B cell (primary cell): ENCODE measurements around the gene RAD9A. TPM values are rescaled to one million over a fixed set of nuclear protein-coding genes. Genes with fewer than 3 reads are reported as not detected.

Source experiments
- ATAC-seq: fragments of 200-7000 bp; cut with Tn5 transposase; one replicate; pipeline ENCODE4 v1.10.0; 2021; ENCODE audit warnings: low read depth, mild to moderate bottlenecking, moderate number of reproducible peaks, moderate library complexity
- CTCF ChIA-PET: fragments of 350-600 bp; sonication (Branson Sonifier 250); formaldehyde crosslinking; loops from one replicate; lab custom pipeline; 2021; ENCODE audit warnings: antibody characterized with exemption, inconsistent platforms; lab: Charles Lee
- POLR2A ChIA-PET: fragments of 350-600 bp; sonication (Branson Sonifier 250); formaldehyde crosslinking; loops from one replicate; lab custom pipeline; 2021; ENCODE audit warnings: antibody characterized with exemption; lab: Charles Lee
- DNase-seq: peaks from one replicate; pipeline ENCODE4 v3.0.0; 2013
- H2AFZ ChIP-seq: 2 replicates; pipeline ENCODE4 v1.6.1; 2012; ENCODE audit warnings: mild to moderate bottlenecking, low read depth, low read length; ENCODE audit not compliant: insufficient read depth, poor library complexity, severe bottlenecking
- H3K27ac ChIP-seq, 2 donors: 1 replicate in 1 of 2; 2 replicates in 1 of 2; pipeline ENCODE4 v1.5.1; 2012 to 2013; ENCODE audit warnings: low read length in 2 of 2, mild to moderate bottlenecking in 2 of 2, moderate library complexity in 1 of 2
- H3K27me3 ChIP-seq, 4 experiments: fragments of 200-600 bp in 1 of 4; sonication (generic) in 1 of 4; replicated peaks in 1 of 4; 1 replicate in 2 of 4; 2 replicates in 2 of 4; pipeline versions ENCODE4 v1.6.1 to v1.7.0; 2013 to 2016; ENCODE audit warnings: low read length in 3 of 4, mild to moderate bottlenecking in 2 of 4, mixed read lengths in 1 of 4, moderate library complexity in 1 of 4; ENCODE audit not compliant: insufficient read depth in 4 of 4, control insufficient read depth in 3 of 4; ENCODE audit errors: control extremely low read depth in 1 of 4
- H3K36me3 ChIP-seq, 2 experiments: replicated peaks in 1 of 2; 1 replicate in 1 of 2; 2 replicates in 1 of 2; pipeline versions ENCODE4 v1.6.1 to v1.7.1; 2013; ENCODE audit warnings: low read length in 1 of 2; ENCODE audit not compliant: insufficient read depth in 2 of 2, control insufficient read depth in 1 of 2; ENCODE audit errors: control extremely low read depth in 1 of 2, extremely low read depth in 1 of 2
- H3K4me1 ChIP-seq, 2 donors: fragments of 200-600 bp in 1 of 2; sonication (generic) in 1 of 2; 1 replicate in 1 of 2; 2 replicates in 1 of 2; pipeline versions ENCODE4 v1.5.1 to v1.6.1; 2013 to 2017; ENCODE audit warnings: low read length in 2 of 2; ENCODE audit not compliant: control insufficient read depth in 2 of 2, insufficient read depth in 2 of 2
- H3K4me2 ChIP-seq: replicated peaks from 2 replicates; pipeline ENCODE3; 2012; ENCODE audit warnings: mild to moderate bottlenecking, low read depth, low read length; ENCODE audit not compliant: poor library complexity, severe bottlenecking
- H3K4me3 ChIP-seq, 5 experiments: fragments of 200-600 bp in 1 of 5; sonication (generic) in 1 of 5; 1 replicate in 3 of 5; 2 replicates in 2 of 5; pipeline versions ENCODE4 v1.5.1 to v1.7.0; 2011 to 2016; ENCODE audit warnings: low read length in 4 of 5, mild to moderate bottlenecking in 4 of 5, low read depth in 2 of 5, control low read depth in 1 of 5, moderate library complexity in 1 of 5; ENCODE audit not compliant: insufficient read depth in 1 of 5; ENCODE audit errors: control extremely low read depth in 1 of 5, extremely low read depth in 1 of 5
- H3K79me2 ChIP-seq: fragments of 200-600 bp; sonication (generic); one replicate; pipeline ENCODE4 v1.6.0; 2016; ENCODE audit warnings: low read length; ENCODE audit not compliant: control insufficient read depth, insufficient read depth
- H3K9ac ChIP-seq: fragments of 200-600 bp; sonication (generic); 2 replicates; pipeline ENCODE4 v1.6.1; 2017; ENCODE audit warnings: mild to moderate bottlenecking, low read length, moderate library complexity
- H3K9me3 ChIP-seq, 3 donors: one replicate each; pipeline versions ENCODE4 v1.6.1 to v1.7.1; 2013; ENCODE audit warnings: low read length in 2 of 3; ENCODE audit not compliant: control insufficient read depth in 2 of 3, insufficient read depth in 1 of 3; ENCODE audit errors: control extremely low read depth in 1 of 3
- H4K20me1 ChIP-seq: 2 replicates; pipeline ENCODE4 v1.6.0; 2012; ENCODE audit warnings: mild to moderate bottlenecking, low read length; ENCODE audit not compliant: insufficient read depth, control insufficient read depth, poor library complexity, severe bottlenecking
- H3K27ac Mint-ChIP-seq: one replicate; pipeline ENCODE4 v1.8.0; 2021; ENCODE audit warnings: mixed read lengths
- H3K27me3 Mint-ChIP-seq: one replicate; pipeline ENCODE4 v1.8.0; 2021; ENCODE audit warnings: mixed read lengths
- H3K4me1 Mint-ChIP-seq: one replicate; pipeline ENCODE4 v1.8.0; 2021; ENCODE audit warnings: mixed read lengths
- H3K4me3 Mint-ChIP-seq: one replicate; pipeline ENCODE4 v1.8.0; 2021; ENCODE audit warnings: mixed read lengths
- H3K9me3 Mint-ChIP-seq: one replicate; pipeline ENCODE4 v1.8.0; 2022; ENCODE audit warnings: mixed read lengths; ENCODE audit not compliant: insufficient read depth
- CTCF ChIP-seq: fragments of 200-600 bp; IDR thresholded peaks from one replicate; pipeline ENCODE4 v1.8.0; 2022; ENCODE audit warnings: antibody characterized with exemption, mild to moderate bottlenecking
- EZH2 ChIP-seq: IDR thresholded peaks from 2 replicates; pipeline ENCODE4 v1.6.1; 2012; ENCODE audit warnings: borderline replicate concordance, low read depth, mild to moderate bottlenecking, moderate library complexity, low read length; ENCODE audit not compliant: insufficient read depth, poor library complexity, severe bottlenecking
- WGBS: methylation state at CpG from one replicate; pipeline ENCODE4 v1.1.5; 2013; ENCODE audit warnings: missing lambda C conversion rate; ENCODE audit not compliant: insufficient coverage; 5-methylcytosine and 5-hydroxymethylcytosine counted together
- intact Hi-C: fragments of 100-400 bp; cut with micrococcal nuclease; formaldehyde crosslinking; loops from one replicate; pipeline ENCODE4 v1.10.0; 2022
- polyA plus RNA-seq: library from polyadenylated mRNA; depleted of rRNA; stranded (reverse); fragments of >200 nt; gene quantifications from 2 replicates; pipeline ENCODE4 v1.2.3, GENCODE V29; 2012
- total RNA-seq, 2 donors: library from RNA; stranded (reverse); fragments of 120-200 nt in 1 of 2; gene quantifications; 1 replicate in 1 of 2; 2 replicates in 1 of 2; pipeline versions ENCODE4 v1.2.3 to v1.2.4, GENCODE V29; 2013 to 2022

The RAD9A gene
- total and polyA plus RNA-seq, 2 donors (not counting 1 experiment from before 2014, with no cell fraction given) = 50.6 to 76.8 TPM

GRCh38 chr11:67395555-67396258 lies 3.9 kb downstream of the RAD9A start:
- H4K20me1 ChIP-seq = peaks cover 70% of the 10 kb centered on the region
- no peak overlapping the region for H3K4me3 Mint-ChIP-seq
- CTCF ChIA-PET = interaction anchor here (1.2 to 1.4 kb wide), 2 partner anchors 111 to 133 kb away, joined by 3 to 4 read pairs; no protein-coding TSS in a partner anchor
- H3K9me3 Mint-ChIP-seq = no peaks in the 10 kb centered on the region
- no peak overlapping the region for H3K27ac Mint-ChIP-seq
- intact Hi-C loops = no loop called here
- H3K36me3 ChIP-seq = peaks cover 2 to 46% of the 10 kb centered on the region in 2 experiments
- H3K27ac ChIP-seq = no peak overlapping the region
- peaks cover 0 to under 1% (median 0%) of the 10 kb centered on the region in 3 donors for H3K9me3 ChIP-seq
- peaks cover 56% of the 10 kb centered on the region for H3K79me2 ChIP-seq
- no peak overlapping the region for H2AFZ ChIP-seq
- ATAC-seq (no peak), DNase-seq (no peak)
- 96% methylated on average over 13 of the region's 19 CpGs for whole genome bisulfite sequencing
- H3K27me3 ChIP-seq = no peaks in the 10 kb centered on the region
- no peaks in the 10 kb centered on the region for H3K27me3 Mint-ChIP-seq
- POLR2A ChIA-PET = interaction anchor here (0.8 to 2.1 kb wide), 3 partner anchors 24 to 42 kb away, joined by 3 to 8 read pairs (median 5); partner anchors contain the start of gene POLD4
- TF ChIP-seq CTCF = no peak
- TF ChIP-seq EZH2 = no peak
- H3K4me2 ChIP-seq = no peak overlapping the region
- H3K4me1 Mint-ChIP-seq = peaks cover 52% of the 10 kb centered on the region
- no peak overlapping the region for H3K9ac ChIP-seq
- peaks cover 26 to 49% of the 10 kb centered on the region in 2 donors for H3K4me1 ChIP-seq
- no peak overlapping the region for H3K4me3 ChIP-seq

DNA sequence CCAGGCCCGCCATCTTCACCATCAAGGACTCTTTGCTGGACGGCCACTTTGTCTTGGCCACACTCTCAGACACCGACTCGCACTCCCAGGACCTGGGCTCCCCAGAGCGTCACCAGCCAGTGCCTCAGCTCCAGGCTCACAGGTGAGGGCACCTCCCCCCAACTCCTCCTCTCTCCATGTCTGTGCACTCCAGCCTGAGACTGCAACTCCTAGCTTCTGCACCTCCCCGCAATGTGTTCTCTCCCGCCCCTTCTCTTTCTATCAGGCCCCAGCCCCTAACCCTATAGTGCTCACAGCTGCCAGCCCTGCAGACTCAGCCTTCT lies 4.4 kb downstream of the RAD9A start:
- peaks cover 73% of the 10 kb centered on the region for H4K20me1 ChIP-seq
- no peak for TF ChIP-seq EZH2
- TF ChIP-seq CTCF = no peak
- peak overlapping the region in 1 of 2 donors; percentile 63 for H3K27ac ChIP-seq
- no peak for DNase-seq
- no peak overlapping the region for H3K4me3 ChIP-seq
- no peak overlapping the region for H3K4me2 ChIP-seq
- peak overlapping the region; percentile 74 for H3K27ac Mint-ChIP-seq
- H3K79me2 ChIP-seq = peaks cover 56% of the 10 kb centered on the region
- H3K9ac ChIP-seq = no peak overlapping the region
- 97% methylated on average over 7 of the region's 7 CpGs for WGBS
- ChIA-PET POLR2A (interaction anchor here (2.1 kb wide), 1 partner anchor 24 kb away, joined by 8 read pairs; no protein-coding TSS in a partner anchor), CTCF (interaction anchor here (1.2 to 1.4 kb wide), 2 partner anchors 110 to 134 kb away, joined by 3 to 4 read pairs; no protein-coding TSS in a partner anchor)
- peaks cover 0 to 2% (median 0%) of the 10 kb centered on the region in 3 donors for H3K9me3 ChIP-seq
- no peaks in the 10 kb centered on the region for H3K27me3 ChIP-seq
- no peak overlapping the region for H3K4me3 Mint-ChIP-seq
- peaks cover 24 to 47% of the 10 kb centered on the region in 2 donors for H3K4me1 ChIP-seq
- no peaks in the 10 kb centered on the region for H3K9me3 Mint-ChIP-seq
- H3K36me3 ChIP-seq = peaks cover 2 to 49% of the 10 kb centered on the region in 2 experiments
- no peak for ATAC-seq
- no peak overlapping the region for H2AFZ ChIP-seq
- no peaks in the 10 kb centered on the region for H3K27me3 Mint-ChIP-seq
- intact Hi-C loops = no loop called here
- peaks cover 53% of the 10 kb centered on the region for H3K4me1 Mint-ChIP-seq
